Epithelial cell of esophagus (primary cell): ENCODE data around the gene SLAMF6.
"Not testable (repeated sequence)": the region's sequence is repeated elsewhere in the genome, so short reads cannot be mapped to it uniquely, and the experiment has no call there.

Experiments
- DNase-seq: peaks from one replicate; pipeline ENCODE4 v3.0.0; 2010; ENCODE audit warnings: low read depth
- H3K4me3 ChIP-seq: 2 replicates; pipeline ENCODE4 v1.5.1; 2011; ENCODE audit warnings: mild to moderate bottlenecking, low read length, control low read depth
- CTCF ChIP-seq: IDR thresholded peaks from 2 replicates; pipeline ENCODE4 v1.5.1; 2011; ENCODE audit warnings: low read depth, mild to moderate bottlenecking, low read length, control low read depth, inconsistent platforms; ENCODE audit not compliant: insufficient read depth; ENCODE audit errors: missing control alignments

SLAMF6 gene

GRCh38 chr1:160486453-160486852 is 36.6 kb downstream of the SLAMF6 start:
- DNase-seq, result peak; percentile 21
- no peak for TF ChIP-seq CTCF
- no peak overlapping the region for H3K4me3 ChIP-seq

GRCh38 chr1:160483505-160484185 is 39.4 kb downstream of the SLAMF6 start:
- no peak for TF ChIP-seq CTCF
- no peak for DNase-seq
- no peak overlapping the region for H3K4me3 ChIP-seq

- TF ChIP-seq CTCF, result no peak
- H3K4me3 ChIP-seq, result no peak overlapping the region
- DNase-seq, result no peak
Measured at GRCh38 chr1:160481979-160482596, 41.0 kb downstream of the SLAMF6 start.

- not testable (repeated sequence) for H3K4me3 ChIP-seq, DNase-seq
Measured at GRCh38 chr1:160480781-160481180, 42.3 kb downstream of the SLAMF6 start.

- DNase-seq, H3K4me3 ChIP-seq: not testable (repeated sequence)
Measured at GRCh38 chr1:160479091-160479490, 44.0 kb downstream of the SLAMF6 start.

GRCh38 chr1:160474392-160475242 is 48.4 kb downstream of the SLAMF6 start:
- no peak for TF ChIP-seq CTCF
- DNase-seq, result no peak
- no peak overlapping the region for H3K4me3 ChIP-seq

GRCh38 chr1:160472112-160472511 is 50.9 kb downstream of the SLAMF6 start:
- TF ChIP-seq CTCF, result no peak
- no peak for DNase-seq
- no peak overlapping the region for H3K4me3 ChIP-seq
